IPS DF 4.7 (cell line): ENCODE measurements around the gene CES5A.
"Not testable (repeated sequence)": the region's sequence is repeated elsewhere in the genome, so short reads cannot be mapped to it uniquely, and the experiment has no call there.

ENCODE experiments used
- DNase-seq: peaks from one replicate; pipeline ENCODE4 v3.0.0-alpha.2; 2013; ENCODE audit warnings: low spot score; ENCODE audit errors: extremely low read depth

The CES5A gene

GRCh38 chr16:55875273-55875672 lies at the start of gene CES5A:
Gene CES5A, minus strand, starts transcription at chr16:55875373. Its CDS starts 152 bp downstream, at chr16:55875221.
- no peak for DNase-seq

GRCh38 chr16:55922662-55923061 lies 47.5 kb upstream of the CES5A start:
- DNase-seq: no peak

- DNase-seq: no peak
Observed at GRCh38 chr16:55917373-55918160, 42.4 kb upstream of the CES5A start.

GRCh38 chr16:55915096-55915827 lies 40.1 kb upstream of the CES5A start:
- DNase-seq: no peak

GRCh38 chr16:55914383-55914782 lies 39.2 kb upstream of the CES5A start:
- no peak for DNase-seq

- DNase-seq: no peak
Observed at GRCh38 chr16:55913716-55914115, 38.5 kb upstream of the CES5A start.

GRCh38 chr16:55913121-55913520 lies 37.9 kb upstream of the CES5A start:
- DNase-seq: not testable (repeated sequence)

- DNase-seq: no peak
Observed at GRCh38 chr16:55912022-55912421, 36.8 kb upstream of the CES5A start.

- DNase-seq: no peak
Observed at GRCh38 chr16:55911616-55912015, 36.4 kb upstream of the CES5A start.

GRCh38 chr16:55909876-55910275 lies 34.7 kb upstream of the CES5A start:
- DNase-seq: no peak

GRCh38 chr16:55908641-55909040 lies 33.5 kb upstream of the CES5A start:
- no peak for DNase-seq

GRCh38 chr16:55907661-55908060 lies 32.5 kb upstream of the CES5A start:
- no peak for DNase-seq

GRCh38 chr16:55906123-55906522 lies 30.9 kb upstream of the CES5A start:
- DNase-seq: no peak

GRCh38 chr16:55905651-55906050 lies 30.5 kb upstream of the CES5A start:
- no peak for DNase-seq

- DNase-seq: no peak
Observed at GRCh38 chr16:55901566-55902217, 26.5 kb upstream of the CES5A start.

- DNase-seq: no peak
Observed at GRCh38 chr16:55900616-55901393, 25.6 kb upstream of the CES5A start.

GRCh38 chr16:55899857-55900256 lies 24.7 kb upstream of the CES5A start:
- no peak for DNase-seq

- DNase-seq: no peak
Observed at GRCh38 chr16:55898592-55898991, 23.4 kb upstream of the CES5A start.

- no peak for DNase-seq
Observed at GRCh38 chr16:55892821-55893220, 17.6 kb upstream of the CES5A start.

- DNase-seq: no peak
Observed at GRCh38 chr16:55889518-55889917, 14.3 kb upstream of the CES5A start.

- no peak for DNase-seq
Observed at GRCh38 chr16:55888546-55888945, 13.4 kb upstream of the CES5A start.
